Eye (tissue), 1 donor: ENCODE results near the gene KRTAP24-1.

Experiments
- DNase-seq: peaks from one replicate; pipeline ENCODE4 v3.0.0-alpha.2; 2015

Gene KRTAP24-1, protein sequence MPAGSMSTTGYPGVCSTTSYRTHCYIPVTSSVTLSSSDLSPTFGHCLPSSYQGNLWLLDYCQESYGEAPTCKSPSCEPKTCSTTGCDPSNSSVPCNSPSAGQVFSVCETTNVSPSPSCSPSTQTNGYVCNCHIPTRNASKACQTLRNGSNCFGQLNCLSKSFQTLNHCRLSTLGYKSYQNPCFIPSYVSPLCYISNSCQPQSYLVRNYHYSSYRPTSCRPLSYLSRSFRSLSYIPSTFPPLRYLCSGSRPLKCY

DNA sequence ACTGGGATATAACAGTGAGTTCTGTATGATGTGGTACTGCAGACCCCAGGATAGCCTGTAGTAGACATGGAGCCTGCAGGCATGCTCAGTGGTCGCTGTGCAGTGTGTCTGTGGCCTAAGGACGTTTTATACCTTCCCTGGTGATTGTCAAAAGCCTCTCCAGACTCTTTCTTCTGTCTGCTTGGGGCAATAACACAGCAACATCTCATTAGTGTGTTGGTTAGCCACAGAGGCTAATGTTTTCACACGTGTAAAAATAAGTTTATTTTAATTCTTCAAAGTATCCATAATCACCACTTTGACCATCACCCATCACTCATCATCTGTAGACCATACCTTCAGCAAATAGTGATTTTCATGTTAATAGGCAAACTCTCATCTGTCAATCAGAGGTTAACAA, at the start of gene KRTAP24-1:
Gene KRTAP24-1 (minus strand): TSS at position 101 of the 400 bp plus-strand sequence. CDS start 18 bp downstream, at position 83.
- DNase-seq, result no peak

DNA sequence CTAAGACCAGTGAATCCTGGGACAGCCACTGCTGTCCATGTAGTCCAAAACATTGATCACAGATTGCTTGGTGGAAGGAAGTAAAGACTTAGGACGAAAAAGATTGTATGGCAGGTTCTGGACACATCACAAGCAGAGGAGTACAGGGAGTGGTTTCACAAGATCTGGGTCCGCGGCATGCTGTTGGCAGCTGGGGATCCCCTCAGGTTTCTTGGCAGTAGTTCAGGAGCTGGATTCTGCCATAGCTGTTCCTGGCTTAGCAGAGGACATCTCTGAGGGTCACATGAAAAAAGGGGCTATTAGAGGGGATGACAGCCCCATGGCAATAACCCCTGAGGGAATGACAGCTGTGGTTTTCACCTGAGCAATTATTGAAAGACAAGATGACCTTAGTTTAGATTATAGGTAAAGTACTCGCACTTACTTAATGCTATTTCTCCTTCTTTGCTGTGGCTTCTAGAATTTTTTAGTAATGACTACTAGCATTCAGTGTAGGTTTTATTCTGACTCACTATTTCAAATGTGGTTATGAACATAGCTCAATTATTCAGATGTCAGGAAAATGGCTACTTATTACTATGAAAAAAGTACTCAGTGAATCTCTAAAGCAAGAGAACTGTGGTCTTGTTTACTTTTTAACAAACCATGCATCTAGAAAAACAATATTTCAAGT, 46.6 kb upstream of the KRTAP24-1 start:
- DNase-seq, result no peak

DNA sequence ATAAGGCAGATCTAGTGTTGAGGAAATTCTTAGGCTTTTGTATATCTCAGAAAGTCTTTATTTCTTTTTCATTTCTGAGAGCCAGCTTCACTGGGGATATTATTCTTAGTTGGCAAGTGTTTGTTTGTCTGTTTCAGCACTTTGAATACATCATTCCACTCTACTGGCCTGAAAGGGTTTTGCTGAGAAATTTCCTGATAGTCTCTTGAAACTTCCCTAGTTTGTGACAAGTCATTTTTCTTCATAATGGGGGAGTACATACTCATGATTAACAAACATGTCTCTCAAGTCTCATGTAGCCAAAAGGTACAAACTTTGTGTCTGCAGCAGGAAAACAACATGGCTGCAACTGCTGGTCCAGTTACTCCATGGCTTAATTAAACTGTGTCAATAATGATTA, 43.6 kb upstream of the KRTAP24-1 start:
- no peak for DNase-seq

DNA sequence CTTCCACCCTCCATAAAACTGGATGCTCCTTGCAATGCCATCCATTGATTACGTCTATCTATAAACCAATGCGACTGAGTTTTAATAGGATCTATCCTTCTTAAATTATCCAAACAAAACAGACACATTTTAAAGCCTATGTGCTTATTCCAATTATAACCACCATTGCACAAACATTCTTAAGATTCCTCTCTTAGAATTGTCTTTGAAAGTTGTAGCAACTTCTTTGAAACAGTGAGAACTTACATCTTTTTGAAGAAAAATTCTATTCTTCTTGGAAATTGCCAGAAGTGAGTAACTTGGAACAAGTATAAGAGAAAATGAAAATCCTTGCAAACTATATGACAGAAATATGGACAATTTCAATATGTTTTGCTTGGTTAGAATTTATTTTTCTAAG, 37.5 kb upstream of the KRTAP24-1 start, which contains the start of gene KRTAP26-1:
Gene KRTAP26-1 (minus strand): TSS at position 101 of the 400 bp plus-strand sequence. CDS start 280 bp downstream, outside the sequence.
- DNase-seq, result no peak

DNA sequence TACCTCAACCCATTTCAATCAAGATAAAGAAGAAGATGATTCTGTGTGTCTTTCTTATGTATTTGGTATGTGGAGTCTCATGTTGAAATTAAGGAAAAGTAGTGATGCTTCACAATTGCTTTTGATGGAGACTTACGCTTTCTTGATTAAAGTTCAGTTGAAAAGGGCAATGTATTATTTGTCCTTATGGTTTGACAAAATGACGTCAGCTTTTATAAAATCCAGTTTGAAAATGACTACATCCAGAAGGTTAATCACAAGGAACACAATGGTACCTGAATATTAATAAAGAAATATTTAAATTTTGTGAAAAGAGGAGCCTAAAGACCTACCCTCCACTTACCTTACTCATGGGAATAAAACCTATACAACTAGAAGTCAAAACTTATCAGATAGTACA, 33.0 kb upstream of the KRTAP24-1 start:
- no peak for DNase-seq

DNA sequence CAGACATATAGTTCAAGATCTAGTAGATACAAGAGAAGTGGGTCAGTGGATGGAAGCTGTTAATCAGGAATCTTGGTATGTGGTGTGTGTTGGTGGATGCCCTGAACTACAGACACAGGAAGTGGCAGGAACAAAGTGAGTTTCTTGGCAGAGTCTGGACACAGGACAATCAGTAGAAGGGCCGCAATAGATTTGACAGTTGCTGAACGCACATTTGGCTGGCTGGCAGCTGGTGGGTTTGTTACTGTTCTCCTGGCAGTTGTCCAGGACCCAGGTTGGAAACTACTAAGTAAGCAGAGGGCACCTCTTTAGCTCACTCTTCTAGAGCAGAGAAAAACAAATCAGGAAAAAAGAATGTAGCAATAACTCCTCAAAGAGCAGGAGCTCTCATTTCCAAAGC, 24.1 kb upstream of the KRTAP24-1 start:
- no peak for DNase-seq

DNA sequence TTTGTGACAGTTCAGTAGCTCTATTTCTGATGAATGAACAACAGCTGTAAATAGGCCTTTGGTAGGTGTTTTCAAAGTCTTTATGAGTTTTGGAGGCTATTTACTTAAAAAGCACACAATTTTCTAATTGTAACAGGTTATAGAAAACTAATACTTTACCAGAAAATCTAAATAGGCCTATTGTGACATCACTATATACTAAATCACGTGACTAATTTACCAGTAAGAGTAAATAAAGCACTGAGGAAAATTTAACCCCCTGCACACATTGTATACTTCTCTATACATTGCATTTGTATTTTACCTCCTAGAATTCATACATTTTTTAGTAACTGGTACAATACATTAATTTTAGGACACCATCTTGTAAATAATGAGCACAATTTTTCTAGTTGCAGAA, 22.4 kb upstream of the KRTAP24-1 start:
- no peak for DNase-seq

DNA sequence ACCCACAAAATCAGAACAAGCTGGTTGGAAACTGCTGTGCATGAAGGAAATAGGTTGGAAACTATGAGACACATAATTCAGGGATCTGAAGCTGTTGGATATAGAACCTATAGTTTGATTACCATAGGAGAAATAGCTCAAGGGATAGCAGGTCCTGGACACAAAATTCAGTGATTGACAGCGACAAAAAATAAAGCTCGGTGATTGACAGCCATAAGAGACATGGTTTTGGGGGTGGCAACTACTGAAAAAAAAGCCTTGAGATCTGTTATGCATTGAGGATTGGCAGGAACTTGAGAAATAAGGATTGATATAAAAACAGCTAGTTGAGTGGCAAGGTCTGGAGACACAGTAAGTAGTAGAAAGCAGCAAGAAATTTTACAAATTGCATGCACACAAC, 6.5 kb upstream of the KRTAP24-1 start, which contains the start of gene KRTAP25-1:
Gene KRTAP25-1 (minus strand): TSS at position 300 of the 400 bp plus-strand sequence. CDS start 24 bp downstream, at position 276.
- DNase-seq, result no peak

DNA sequence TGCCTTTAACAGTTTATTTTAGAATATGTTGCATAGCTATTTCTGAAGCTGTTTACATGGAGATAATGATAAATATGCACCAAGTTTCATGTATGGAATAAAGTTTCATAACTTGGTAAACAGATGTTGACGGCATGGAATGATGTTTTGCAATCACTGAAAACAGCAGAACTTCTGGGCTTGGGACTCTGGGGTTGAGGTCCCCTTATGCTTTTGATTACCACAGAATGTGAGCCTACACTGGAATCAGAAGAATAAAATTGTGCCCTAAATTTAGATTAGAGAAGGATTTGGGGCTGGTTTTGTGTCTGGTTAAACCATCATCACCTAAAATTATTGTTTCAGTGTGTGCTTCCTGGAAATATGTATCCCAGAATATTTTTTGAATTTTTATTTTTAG, 11.1 kb downstream of the KRTAP24-1 start:
- DNase-seq, result no peak

DNA sequence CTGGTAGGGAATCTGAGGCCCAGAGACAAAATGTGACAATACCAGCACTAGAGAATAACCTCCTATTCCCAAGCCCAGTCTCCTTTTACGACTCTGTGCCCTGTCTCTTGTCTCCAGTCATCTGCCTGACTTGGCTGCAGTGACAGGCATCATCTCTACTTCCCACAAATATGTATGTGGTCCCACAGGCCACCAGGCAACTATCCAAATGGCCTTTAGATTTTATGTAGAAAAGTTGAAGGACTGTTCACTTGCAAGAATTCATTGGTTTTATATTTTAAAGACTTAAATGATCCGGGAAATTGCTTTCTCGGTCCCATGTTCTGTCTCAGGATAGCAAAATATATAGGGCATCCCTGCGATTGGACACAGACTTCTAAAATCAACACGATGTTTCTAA, 11.6 kb downstream of the KRTAP24-1 start:
- DNase-seq, result no peak

DNA sequence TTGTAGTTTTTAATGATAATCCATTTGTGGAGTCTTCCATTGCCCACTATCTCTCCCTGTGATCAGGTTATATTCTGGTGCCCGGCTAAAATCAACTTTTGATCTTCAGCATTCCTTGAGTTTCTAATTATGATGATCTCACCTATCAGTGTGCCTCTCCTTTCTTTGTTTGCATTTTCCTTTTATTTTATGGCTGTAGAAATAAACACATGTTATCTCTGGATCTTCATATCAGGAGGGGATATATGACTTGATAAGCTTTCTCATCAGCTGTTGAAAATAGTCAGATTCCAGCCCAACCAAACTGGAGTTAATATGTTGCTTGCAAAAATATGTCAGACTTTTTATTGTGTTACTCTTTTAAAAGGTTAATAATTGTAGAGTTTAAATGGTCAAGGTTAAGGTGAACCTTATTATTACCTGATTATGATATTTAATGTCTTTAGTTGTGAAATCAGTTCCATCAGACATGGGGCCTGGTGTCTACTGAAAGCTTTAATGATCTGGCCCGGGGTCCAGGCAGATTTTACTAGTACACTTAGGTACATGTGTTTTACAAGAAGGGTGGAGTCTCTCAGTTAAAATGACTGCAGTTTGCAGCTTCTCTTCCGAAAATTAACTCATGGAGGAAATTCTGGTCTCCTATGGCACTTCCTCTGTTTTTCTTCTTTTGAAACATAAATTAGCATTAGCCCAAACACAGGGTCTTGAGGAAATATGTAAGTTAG, 12.8 kb downstream of the KRTAP24-1 start:
- DNase-seq, result no peak

DNA sequence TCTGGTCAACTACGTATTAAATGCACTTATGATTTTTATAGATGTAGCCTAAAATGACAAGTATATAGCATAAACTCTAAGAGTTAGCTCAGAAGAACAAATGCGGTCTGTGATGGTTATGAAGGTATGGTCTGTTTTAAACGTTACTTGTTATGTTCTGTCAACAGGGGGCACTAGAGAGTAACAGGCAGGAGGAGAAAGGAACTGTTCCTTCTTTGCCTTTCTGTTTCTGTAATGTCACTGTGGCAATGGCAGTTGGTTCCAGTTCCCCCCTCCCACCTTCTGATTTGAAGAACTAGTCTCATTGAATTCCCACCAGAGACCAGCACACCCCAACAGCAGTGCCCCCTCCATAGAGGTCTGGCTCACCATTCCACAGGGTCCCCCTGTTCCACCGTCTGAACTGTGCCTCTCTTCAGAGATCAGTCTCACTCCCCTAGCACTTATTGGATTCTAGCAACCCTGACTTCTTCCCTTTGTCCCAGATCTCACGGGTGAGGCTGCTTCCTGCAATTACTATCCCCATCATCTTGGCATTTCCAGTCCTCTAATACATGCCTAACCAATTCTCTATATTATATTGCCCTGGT, 14.0 kb downstream of the KRTAP24-1 start:
- no peak for DNase-seq

DNA sequence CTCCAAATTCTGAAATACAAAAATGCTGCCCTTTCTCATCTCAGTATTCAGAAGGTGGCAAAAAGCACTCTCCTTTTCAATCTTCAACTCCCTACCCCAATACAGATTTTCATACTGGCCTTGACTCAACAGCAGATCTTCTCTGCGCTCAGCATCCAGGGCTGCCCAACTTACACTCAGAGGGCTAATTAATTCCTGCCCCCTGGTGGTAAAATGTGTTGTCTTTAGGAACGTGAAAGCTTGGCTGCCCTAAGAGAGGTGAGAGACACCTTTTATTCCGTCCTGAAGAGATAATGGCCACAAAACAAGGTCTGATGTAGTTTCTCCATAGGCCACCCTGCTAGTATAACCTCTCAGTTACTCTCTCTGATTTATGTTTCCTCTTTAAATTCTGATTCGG, 25.0 kb downstream of the KRTAP24-1 start:
- DNase-seq, result no peak

DNA sequence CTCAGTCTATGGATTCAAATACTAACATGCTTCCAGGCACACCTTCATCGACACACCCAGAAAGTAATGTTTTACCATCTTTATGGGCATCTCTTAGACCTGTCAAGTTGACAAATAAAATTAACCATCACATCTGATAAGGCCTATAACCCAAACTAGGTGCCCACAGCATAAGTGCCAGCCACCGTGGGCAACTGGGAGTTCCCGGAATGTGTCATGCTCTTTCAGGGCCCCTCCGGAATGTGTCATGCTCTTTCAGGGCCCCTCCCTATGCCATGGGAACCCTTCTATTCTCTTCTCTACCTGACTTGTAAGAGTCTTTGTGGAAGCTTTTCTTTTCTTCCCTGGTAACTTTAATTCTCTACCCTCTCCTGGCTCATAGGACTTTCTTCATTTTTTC, 26.6 kb downstream of the KRTAP24-1 start:
- DNase-seq, result no peak

DNA sequence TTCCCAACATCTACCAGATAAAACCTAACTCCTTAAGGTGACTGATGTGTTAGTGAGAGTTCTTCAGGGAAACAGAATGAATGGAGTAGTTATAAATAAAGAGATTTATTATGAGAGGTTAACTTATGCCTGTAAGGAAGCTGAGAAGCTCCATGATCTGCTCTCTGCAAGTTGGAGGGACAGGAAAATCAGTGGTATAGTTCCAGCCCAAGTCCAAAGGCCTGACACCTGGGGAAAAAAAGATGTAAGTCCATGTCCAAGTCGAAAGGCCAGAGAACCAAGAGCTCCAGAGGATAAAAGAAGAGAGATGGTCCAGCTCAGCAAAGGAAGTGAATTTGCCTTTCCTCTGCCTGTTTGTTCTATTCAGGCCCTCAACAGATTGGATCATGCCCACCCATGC, 27.1 kb downstream of the KRTAP24-1 start:
- no peak for DNase-seq

DNA sequence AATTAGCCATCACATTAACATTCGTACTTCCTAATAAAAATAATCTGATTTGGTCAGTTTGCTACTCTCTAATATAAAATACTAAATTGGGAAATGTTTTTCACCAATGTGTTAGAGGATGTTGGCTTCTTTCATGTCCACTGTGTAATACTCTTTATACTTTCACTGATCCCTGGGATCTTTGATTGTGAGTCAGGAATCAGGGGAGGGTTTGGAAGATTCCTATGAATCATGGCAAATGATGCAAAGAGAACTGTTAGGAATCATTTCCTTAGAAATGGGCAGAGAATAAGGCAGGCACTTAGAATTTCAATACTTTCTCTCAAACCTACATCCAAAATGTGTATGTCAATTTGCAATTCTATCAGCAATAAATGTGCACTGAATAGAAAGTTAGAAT, 31.0 kb downstream of the KRTAP24-1 start:
- DNase-seq, result no peak

DNA sequence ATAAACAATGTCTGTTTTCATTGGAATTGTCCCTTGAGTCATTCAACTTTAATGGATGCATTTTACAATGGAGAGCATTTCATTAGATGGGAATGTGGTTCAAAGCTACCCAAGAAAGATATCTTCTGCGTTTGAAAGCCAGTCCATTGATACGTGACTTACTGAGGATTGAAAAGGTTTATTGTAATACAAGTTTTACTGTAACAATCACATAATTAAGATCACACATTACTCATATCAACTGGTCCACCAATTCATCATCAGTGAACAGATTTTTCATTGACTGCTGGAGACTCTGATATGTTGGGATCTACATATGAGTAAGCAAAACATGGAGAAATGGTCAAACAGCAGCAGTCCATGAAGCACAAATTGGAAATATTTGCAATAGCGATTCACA, 32.8 kb downstream of the KRTAP24-1 start:
- no peak for DNase-seq

DNA sequence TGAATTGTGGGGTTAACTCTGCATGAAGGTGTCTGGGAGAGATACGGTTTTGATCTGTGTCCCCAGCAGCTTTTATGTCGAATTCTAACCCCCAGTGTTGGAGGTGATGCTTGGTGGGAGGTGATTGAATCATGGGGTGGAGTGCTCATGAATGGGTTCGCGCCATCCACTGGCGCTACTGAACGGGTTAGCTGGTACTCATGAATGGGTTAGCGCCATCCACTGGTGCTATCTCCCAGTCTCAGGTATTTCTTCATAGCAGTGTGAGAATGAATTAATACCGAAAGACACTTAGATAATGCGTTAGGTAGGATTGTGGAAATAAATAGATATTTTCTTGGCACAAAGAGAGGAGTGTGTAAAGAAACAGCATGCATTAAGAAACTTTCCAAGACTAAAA, 33.9 kb downstream of the KRTAP24-1 start:
- DNase-seq, result no peak

DNA sequence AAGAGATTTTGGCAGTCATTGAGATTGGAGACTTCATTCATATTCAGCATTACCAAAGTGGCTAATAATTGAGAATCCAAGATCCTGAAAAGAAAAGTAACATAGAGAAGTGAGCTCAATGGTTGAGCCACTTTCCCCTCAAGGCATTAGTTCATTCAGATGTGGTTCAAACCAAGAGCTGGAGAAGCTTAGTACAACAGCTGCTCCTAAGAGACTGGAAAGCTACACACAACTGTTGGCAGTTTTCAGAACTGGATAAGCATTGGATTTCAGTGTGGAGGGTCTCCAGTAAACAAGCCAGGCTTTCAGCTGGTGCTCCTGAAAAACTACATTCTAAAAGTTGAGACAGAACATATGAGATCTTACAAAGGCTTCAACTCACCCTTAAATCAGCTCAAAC, 37.7 kb downstream of the KRTAP24-1 start:
- DNase-seq, result no peak

DNA sequence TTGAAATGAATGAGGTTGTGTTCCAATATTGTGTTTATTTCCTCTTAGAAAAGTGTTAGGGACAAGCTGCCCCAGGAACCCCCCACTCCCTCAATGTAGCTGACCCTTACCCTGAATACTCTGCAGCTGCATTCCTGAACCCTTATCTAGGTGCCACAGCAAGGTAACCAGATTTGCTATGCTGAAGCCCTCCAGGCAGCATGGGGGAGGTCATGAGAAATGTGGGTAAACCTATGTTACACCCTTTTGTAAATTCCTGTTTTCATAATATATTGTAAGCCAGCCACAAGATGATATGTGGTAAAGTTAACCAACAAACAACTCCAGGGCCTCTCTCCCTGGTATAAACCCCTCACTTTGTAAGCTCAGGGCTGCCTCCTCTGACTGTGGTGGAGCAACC, 39.1 kb downstream of the KRTAP24-1 start:
- DNase-seq, result no peak

DNA sequence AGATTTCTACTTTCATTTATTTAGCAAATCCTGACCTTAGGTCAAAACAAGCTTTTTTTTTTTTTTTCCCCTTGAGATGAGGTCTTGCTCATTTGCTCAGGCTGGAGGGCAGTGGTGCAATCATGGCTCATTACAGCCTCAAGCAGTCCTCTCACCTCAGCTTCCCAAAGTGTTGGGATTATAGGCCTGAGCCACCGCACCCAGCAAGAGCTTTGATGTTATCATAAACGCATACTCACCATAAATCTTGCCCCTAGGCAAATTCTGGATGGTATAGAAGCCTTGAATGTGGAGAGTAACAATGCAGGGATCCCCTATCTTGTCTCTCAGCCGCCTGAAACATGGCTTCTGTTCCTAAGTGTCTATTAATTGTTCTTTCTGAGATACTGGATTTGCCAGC, 42.1 kb downstream of the KRTAP24-1 start:
- DNase-seq, result no peak

DNA sequence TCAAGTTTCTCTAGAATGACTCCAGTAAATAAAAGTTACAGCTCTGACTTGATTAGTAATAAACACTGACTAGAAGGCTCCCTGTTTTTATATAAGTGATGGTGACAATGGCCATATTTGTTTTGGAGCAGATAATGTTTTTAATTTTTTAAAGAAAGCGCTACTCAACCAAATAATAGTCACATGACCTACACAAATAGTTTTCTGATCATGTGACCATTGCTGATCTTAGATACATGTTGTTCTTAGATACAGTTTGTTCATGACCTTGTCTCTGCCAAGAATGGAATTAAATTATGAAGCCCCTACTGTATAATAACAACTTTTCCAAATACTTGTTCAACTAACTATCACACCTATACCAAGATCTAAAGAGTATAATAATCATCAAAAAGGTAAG, 44.6 kb downstream of the KRTAP24-1 start:
- no peak for DNase-seq

DNA sequence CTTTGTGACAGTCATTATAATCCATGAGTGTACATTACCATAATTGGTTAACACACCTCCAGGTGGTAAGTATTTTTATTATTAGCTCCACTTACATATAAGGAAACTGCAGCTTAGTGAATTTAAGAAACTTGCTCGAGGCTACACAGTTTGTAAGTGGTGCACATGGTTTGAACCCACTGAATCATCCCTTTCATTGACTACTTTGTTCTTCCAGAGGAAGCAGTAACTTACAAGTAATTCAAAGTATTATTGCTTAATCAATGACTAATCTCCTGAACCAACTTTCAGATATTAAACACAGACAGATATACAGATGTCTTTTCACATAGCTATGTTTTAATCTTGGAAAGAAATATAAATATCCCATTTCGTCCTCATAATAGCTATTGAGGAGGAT, 48.1 kb downstream of the KRTAP24-1 start:
- no peak for DNase-seq

DNA sequence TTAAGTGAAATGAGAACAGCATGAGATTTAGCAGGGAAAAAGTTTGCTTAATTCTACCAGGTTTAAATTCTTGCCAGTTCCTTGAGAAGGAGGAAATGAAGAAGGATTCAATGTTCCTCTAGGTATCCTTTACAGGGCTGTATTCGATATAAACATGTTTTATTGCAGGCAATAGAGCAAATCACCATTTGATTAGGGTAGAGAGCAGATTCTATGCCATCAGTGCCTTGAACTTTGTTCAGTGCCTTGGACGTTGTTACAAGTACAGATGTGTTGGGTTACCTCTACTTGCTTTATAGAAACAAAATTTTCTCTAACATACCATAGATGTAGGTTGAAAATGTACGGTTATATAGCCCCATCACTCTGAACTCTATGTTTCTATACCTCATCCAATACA, 48.7 kb downstream of the KRTAP24-1 start:
- DNase-seq, result no peak
